Measurements from ENCODE around the gene GPBAR1. TPM values are rescaled to one million over a fixed set of nuclear protein-coding genes. Genes with fewer than 3 reads are reported as not detected.

GPBAR1 gene
- total RNA-seq, 1 experiment from 2014 or later: 0.16 TPM

DNA sequence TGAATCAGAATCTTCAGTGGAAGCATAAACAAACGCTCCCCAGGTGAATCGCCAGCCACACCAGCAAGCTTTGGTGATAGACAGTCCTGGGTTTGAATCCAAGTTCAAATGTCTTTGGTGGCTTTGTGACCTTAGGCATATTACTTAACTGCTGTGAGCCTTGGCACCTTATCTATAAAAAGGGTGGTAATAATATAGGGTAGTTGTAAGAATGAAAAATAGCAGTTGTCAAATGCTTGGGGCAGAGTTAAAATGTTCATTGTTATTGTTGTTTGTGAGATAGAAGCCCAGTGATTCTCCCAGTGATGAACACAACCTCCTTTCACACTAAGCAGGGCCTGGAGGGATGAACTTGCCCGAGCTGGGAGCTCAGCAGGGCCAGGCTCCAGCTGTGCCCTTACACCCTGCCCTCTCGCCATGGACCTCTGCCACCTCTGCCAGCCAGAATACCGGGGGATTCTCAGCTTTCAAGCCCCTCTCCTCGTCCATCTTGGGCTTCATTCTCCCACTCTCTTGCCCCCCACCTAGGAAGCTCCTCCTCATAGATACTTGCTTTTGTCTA lies 37.6 kb downstream of the GPBAR1 start:
- Mint-ChIP-seq H3K9me3 (ENCODE audit: unreplicated experiment) (no peaks in the 10 kb centered on the region), H3K27ac (ENCODE audit: low read depth, unreplicated experiment) (peak overlapping the region; percentile 94), H3K27me3 (ENCODE audit: insufficient read depth, unreplicated experiment) (no peaks in the 10 kb centered on the region), H3K4me1 (ENCODE audit: insufficient read depth, unreplicated experiment) (peaks cover 29% of the 10 kb centered on the region), H3K4me3 (ENCODE audit: unreplicated experiment) (peak overlapping the region; percentile 53), H3K36me3 (ENCODE audit: insufficient read depth, unreplicated experiment) (no peaks in the 10 kb centered on the region)
- TF ChIP-seq, protein P1, sequence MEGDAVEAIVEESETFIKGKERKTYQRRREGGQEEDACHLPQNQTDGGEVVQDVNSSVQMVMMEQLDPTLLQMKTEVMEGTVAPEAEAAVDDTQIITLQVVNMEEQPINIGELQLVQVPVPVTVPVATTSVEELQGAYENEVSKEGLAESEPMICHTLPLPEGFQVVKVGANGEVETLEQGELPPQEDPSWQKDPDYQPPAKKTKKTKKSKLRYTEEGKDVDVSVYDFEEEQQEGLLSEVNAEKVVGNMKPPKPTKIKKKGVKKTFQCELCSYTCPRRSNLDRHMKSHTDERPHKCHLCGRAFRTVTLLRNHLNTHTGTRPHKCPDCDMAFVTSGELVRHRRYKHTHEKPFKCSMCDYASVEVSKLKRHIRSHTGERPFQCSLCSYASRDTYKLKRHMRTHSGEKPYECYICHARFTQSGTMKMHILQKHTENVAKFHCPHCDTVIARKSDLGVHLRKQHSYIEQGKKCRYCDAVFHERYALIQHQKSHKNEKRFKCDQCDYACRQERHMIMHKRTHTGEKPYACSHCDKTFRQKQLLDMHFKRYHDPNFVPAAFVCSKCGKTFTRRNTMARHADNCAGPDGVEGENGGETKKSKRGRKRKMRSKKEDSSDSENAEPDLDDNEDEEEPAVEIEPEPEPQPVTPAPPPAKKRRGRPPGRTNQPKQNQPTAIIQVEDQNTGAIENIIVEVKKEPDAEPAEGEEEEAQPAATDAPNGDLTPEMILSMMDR (IDR thresholded peaks at IDR 0.05; ENCODE audit: unreplicated experiment): no peak
- DNase-seq (ENCODE audit: unreplicated experiment): no peak
- intact Hi-C loops (cut with micrococcal nuclease): no loop called here
- no TSS peak for BruUV-seq (replicated peaks)
- CTCF ChIA-PET: interaction anchor here (0.6 to 12.3 kb wide), 13 partner anchors 12 to 349 kb away, joined by 3 to 215 read pairs (median 5); partner anchors contain the start of genes AAMP, CATIP and PNKD
- POLR2A ChIA-PET: interaction anchor here (0.6 to 6.5 kb wide), 18 partner anchors 8 to 1046 kb away, joined by 3 to 71 read pairs (median 6); partner anchors contain the start of genes AAMP, CATIP, CTDSP1 and PNKD

DNA sequence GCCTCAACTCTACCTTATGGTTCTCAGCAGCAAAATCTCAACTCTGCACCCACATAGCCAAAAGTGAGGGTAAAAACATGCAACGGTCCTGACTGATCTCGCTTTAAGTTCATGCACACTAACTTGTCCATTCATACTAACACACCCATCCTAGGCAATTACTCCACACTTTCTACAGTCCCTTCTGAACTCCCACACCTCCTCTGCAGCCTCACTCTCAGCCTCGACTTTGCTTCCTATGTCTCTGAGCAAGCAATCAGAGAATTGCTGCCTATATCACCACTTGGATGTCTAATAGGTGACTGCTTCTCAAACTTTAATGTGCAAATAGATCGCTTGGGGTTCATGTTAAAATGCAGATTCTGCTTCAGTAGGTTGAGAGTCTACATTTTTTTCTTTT lies 39.3 kb downstream of the GPBAR1 start:
- DNase-seq (ENCODE audit: unreplicated experiment): no peak
- no peaks in the 10 kb centered on the region for H3K27me3 Mint-ChIP-seq (ENCODE audit: insufficient read depth, unreplicated experiment)
- no peaks in the 10 kb centered on the region for H3K36me3 Mint-ChIP-seq (ENCODE audit: insufficient read depth, unreplicated experiment)
- TF ChIP-seq, protein P1 (IDR thresholded peaks at IDR 0.05; ENCODE audit: unreplicated experiment): no peak
- peaks cover 20% of the 10 kb centered on the region for H3K4me1 Mint-ChIP-seq (ENCODE audit: insufficient read depth, unreplicated experiment)
- POLR2A ChIA-PET: interaction anchor here (2.5 to 6.5 kb wide), 4 partner anchors 10 to 97 kb away, joined by 11 to 71 read pairs (median 25); partner anchors contain the start of genes AAMP and PNKD
- H3K4me3 Mint-ChIP-seq (ENCODE audit: unreplicated experiment): no peak overlapping the region
- no peak overlapping the region for H3K27ac Mint-ChIP-seq (ENCODE audit: low read depth, unreplicated experiment)
- CTCF ChIA-PET: interaction anchor here (0.6 to 12.3 kb wide), 7 partner anchors 9 to 115 kb away, joined by 3 to 215 read pairs (median 9); partner anchors contain the start of genes AAMP, CATIP and PNKD
- no TSS peak for BruUV-seq (replicated peaks)
- H3K9me3 Mint-ChIP-seq (ENCODE audit: unreplicated experiment): no peaks in the 10 kb centered on the region
- intact Hi-C loops (cut with micrococcal nuclease): loop anchor here (2.0 kb wide), 1 partner anchor 167 kb away; no protein-coding TSS in a partner anchor

DNA sequence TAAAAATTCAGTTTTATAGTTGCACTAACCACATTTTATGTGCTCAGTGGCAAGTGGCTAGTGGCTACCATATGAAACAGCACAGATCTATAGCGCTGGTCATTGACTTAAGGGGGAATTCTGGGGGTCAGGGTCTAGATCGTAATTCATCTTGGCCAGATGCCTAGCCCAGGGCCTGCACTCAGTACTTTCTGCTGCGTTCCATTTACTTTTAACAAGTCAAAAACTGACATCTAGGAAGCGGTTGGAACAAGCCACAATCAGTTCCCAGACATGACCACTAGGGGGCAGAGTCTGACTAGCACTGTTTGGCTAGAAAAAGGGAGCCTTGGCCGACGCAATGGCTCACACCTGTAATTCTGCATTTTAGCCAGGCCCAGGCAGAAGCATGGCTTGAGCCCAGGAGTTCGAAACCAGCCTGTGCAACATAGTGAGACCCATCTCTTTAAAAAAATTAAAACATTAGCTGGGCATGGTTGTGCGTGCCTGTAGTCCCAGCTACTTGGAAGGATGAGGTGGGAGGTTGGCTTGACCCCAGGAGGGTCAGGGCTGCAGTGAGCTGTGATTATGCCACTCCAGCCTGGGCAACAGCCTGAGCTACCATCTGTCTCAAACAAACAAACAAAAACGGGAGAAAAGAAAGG lies 40.5 kb downstream of the GPBAR1 start:
- Mint-ChIP-seq H3K36me3 (ENCODE audit: insufficient read depth, unreplicated experiment) (no peaks in the 10 kb centered on the region), H3K27ac (ENCODE audit: low read depth, unreplicated experiment) (no peak overlapping the region), H3K4me3 (ENCODE audit: unreplicated experiment) (no peak overlapping the region), H3K27me3 (ENCODE audit: insufficient read depth, unreplicated experiment) (no peaks in the 10 kb centered on the region), H3K4me1 (ENCODE audit: insufficient read depth, unreplicated experiment) (peaks cover 16% of the 10 kb centered on the region), H3K9me3 (ENCODE audit: unreplicated experiment) (no peaks in the 10 kb centered on the region)
- ChIA-PET POLR2A (interaction anchor here (1.2 to 2.0 kb wide), 4 partner anchors 15 to 96 kb away, joined by 3 to 7 read pairs (median 4); no protein-coding TSS in a partner anchor), CTCF (interaction anchor here (0.6 to 4.1 kb wide), 35 partner anchors 9 to 390 kb away, joined by 3 to 110 read pairs (median 4); partner anchors contain the start of genes CATIP, SLC11A1 and TMBIM1)
- peak; percentile 90 for DNase-seq (ENCODE audit: unreplicated experiment)
- TF ChIP-seq, protein P1 (IDR thresholded peaks at IDR 0.05; ENCODE audit: unreplicated experiment): peak; percentile 91
- BruUV-seq (replicated peaks): no TSS peak
- intact Hi-C loops (cut with micrococcal nuclease): loop anchor here (1.0 to 2.0 kb wide), 4 partner anchors 29 to 166 kb away; partner anchors contain the start of gene CATIP

DNA sequence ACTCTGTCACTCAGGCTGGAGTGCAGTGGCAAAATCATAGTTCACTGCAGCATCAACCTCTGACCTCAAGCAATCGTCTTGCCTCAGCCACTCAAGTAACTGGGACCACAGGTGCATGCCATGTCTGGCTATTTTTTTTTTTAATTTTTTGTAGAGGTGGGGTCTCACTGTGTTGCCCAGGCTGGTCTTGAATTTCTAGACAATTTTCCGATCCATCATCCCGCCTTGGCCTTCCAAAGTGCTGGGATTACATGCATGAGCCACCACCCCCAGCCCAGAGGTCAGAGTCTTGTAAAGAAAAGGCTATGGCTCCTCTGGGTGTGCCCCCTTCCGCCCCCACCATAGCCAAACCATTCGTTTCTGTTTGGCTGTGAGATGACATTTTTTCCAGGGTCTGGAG lies 44.6 kb downstream of the GPBAR1 start:
- no TSS peak for BruUV-seq (replicated peaks)
- ChIA-PET CTCF (interaction anchor here (0.6 to 2.3 kb wide), 3 partner anchors 9 to 77 kb away, joined by 4 to 14 read pairs (median 4); partner anchors contain the start of genes CATIP and SLC11A1), POLR2A (no interaction called here)
- H3K9me3 Mint-ChIP-seq (ENCODE audit: unreplicated experiment): no peaks in the 10 kb centered on the region
- TF ChIP-seq, protein P1 (IDR thresholded peaks at IDR 0.05; ENCODE audit: unreplicated experiment): no peak
- H3K4me1 Mint-ChIP-seq (ENCODE audit: insufficient read depth, unreplicated experiment): peaks cover 4% of the 10 kb centered on the region
- no peak overlapping the region for H3K4me3 Mint-ChIP-seq (ENCODE audit: unreplicated experiment)
- intact Hi-C loops (cut with micrococcal nuclease): no loop called here
- no peak overlapping the region for H3K27ac Mint-ChIP-seq (ENCODE audit: low read depth, unreplicated experiment)
- no peaks in the 10 kb centered on the region for H3K36me3 Mint-ChIP-seq (ENCODE audit: insufficient read depth, unreplicated experiment)
- no peaks in the 10 kb centered on the region for H3K27me3 Mint-ChIP-seq (ENCODE audit: insufficient read depth, unreplicated experiment)
- DNase-seq (ENCODE audit: unreplicated experiment): no peak

All from MCF 10A (cell line).